22Rv1 (cell line): ENCODE results near the gene ENTPD6.

Experiments used
- H3K27ac ChIP-seq: fragments of 450-650 bp; 2 replicates; pipeline ENCODE4 v1.5.1; 2017
- ZFX ChIP-seq: fragments of 450-650 bp; IDR thresholded peaks from 2 replicates; pipeline ENCODE4 v1.6.1; 2017; ENCODE audit warnings: antibody characterized with exemption, borderline replicate concordance
- TF ChIP-seq, protein P1 (sequence below): fragments of 450-650 bp; IDR thresholded peaks from 2 replicates; pipeline ENCODE4 v1.5.1; 2017; ENCODE audit warnings: mild to moderate bottlenecking

The ENTPD6 gene

GRCh38 chr20:25211273-25211672 is 15.8 kb downstream of the ENTPD6 start:
- H3K27ac ChIP-seq, result no peak overlapping the region
- no peak for TF ChIP-seq ZFX
- TF ChIP-seq, protein P1, sequence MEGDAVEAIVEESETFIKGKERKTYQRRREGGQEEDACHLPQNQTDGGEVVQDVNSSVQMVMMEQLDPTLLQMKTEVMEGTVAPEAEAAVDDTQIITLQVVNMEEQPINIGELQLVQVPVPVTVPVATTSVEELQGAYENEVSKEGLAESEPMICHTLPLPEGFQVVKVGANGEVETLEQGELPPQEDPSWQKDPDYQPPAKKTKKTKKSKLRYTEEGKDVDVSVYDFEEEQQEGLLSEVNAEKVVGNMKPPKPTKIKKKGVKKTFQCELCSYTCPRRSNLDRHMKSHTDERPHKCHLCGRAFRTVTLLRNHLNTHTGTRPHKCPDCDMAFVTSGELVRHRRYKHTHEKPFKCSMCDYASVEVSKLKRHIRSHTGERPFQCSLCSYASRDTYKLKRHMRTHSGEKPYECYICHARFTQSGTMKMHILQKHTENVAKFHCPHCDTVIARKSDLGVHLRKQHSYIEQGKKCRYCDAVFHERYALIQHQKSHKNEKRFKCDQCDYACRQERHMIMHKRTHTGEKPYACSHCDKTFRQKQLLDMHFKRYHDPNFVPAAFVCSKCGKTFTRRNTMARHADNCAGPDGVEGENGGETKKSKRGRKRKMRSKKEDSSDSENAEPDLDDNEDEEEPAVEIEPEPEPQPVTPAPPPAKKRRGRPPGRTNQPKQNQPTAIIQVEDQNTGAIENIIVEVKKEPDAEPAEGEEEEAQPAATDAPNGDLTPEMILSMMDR, result no peak

DNA sequence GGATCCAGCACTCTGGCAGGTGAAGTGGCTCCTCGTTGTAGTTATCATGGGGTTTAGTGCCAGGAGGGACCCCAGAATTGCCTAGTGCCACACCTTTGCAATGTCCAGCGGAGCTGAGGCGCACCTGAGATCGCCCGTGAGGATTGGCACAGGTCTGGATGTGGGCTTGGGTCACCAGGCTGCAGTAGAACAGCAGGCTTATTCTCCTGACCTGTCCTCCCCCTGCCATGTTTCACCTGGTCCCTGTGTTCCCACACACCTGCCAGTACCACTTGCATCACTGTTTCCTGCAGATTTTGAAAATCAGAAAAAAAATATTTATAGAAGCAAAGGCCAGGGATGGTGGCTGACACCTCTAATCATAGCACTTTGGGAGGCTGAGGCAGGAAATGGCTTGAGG is 16.7 kb downstream of the ENTPD6 start:
- H3K27ac ChIP-seq, result no peak overlapping the region
- no peak for TF ChIP-seq ZFX
- TF ChIP-seq, protein P1, result no peak

DNA sequence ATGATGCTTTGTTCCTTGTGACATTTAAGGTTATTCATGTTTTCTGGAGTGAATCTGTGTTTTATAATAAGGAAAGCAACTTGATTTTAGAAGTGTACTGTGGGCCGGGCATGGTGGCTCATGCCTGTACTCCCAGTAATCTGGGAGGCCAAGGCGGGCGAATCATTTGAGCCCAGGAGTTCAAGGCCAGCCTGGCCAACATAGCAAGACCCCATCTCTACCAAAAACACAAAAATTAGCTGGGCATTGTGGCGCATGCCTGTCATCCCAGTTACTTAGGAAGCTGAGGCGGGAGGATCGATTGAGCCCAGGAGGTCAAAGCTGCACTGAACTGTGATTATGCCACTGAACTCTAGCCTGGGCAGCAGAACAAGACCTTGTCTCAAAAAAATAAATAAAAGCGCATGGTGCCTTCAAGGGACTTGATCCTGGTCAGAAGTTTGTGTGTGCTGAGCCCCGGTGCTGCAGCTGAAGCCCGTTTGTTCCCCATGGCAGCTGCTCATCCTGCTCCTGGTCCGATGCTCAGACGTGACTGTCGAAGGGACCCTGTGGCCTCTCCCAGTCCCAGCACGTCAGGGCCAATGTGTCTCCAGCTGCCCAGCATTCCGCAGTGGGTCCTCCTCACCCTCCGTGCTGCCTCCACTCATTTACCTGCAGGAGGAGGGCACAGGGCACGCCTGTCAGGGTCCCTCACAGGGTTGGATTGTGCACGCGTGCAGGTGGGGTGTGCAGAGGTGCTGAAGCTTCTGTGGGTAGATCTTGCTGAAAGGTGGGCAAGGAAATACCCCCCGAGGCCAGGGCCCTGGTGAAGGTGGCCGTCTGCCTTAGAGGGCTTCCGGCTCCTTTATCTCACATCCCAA is 18.3 kb downstream of the ENTPD6 start:
- H3K27ac ChIP-seq, result no peak overlapping the region
- TF ChIP-seq, protein P1, result no peak
- no peak for TF ChIP-seq ZFX

DNA sequence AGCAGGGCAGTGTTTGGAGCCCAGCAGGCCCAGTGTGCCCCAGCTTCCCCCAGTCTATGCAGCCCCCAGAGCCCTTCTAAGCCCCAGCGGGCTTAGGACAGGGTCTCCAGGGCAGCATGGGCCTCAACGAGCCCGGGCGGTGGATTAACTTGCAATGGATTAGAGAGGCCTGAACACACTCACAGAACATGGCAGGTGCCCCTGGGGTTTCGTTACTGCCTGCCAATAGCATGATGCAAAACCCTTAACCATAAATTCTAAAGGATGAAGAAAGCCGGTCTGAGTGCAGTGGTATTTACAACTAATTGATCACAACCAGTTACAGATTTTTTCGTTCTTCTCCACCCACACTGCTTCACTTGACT is 18.9 kb downstream of the ENTPD6 start:
- TF ChIP-seq, protein P1, result no peak
- TF ChIP-seq ZFX, result no peak

GRCh38 chr20:25214819-25215218 is 19.3 kb downstream of the ENTPD6 start:
- no peak overlapping the region for H3K27ac ChIP-seq
- no peak for TF ChIP-seq ZFX
- TF ChIP-seq, protein P1, result no peak

More for the DNA sequence above, 18.9 kb downstream of the ENTPD6 start:
- no peak overlapping the region for H3K27ac ChIP-seq

DNA sequence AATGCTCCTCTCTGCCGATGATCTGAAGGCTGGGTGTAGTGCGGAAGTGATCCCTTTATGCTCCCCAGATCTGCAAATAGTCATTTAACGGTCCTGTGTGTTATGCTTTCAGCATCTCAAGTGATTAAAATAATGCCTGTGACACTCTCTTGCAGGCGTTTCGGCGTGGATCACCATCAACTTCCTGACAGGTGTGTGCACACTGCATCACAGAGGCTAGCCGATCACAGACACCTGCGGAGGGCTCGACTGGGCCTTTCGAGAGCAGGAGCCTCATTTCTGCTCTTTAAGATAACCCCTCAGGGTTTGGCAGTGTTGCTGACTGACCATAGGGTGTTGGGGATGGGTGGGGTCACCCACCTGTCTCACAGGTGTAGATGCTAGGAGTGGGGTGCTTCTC is 20.0 kb downstream of the ENTPD6 start:
- no peak for TF ChIP-seq ZFX
- TF ChIP-seq, protein P1, result no peak
- H3K27ac ChIP-seq, result no peak overlapping the region

DNA sequence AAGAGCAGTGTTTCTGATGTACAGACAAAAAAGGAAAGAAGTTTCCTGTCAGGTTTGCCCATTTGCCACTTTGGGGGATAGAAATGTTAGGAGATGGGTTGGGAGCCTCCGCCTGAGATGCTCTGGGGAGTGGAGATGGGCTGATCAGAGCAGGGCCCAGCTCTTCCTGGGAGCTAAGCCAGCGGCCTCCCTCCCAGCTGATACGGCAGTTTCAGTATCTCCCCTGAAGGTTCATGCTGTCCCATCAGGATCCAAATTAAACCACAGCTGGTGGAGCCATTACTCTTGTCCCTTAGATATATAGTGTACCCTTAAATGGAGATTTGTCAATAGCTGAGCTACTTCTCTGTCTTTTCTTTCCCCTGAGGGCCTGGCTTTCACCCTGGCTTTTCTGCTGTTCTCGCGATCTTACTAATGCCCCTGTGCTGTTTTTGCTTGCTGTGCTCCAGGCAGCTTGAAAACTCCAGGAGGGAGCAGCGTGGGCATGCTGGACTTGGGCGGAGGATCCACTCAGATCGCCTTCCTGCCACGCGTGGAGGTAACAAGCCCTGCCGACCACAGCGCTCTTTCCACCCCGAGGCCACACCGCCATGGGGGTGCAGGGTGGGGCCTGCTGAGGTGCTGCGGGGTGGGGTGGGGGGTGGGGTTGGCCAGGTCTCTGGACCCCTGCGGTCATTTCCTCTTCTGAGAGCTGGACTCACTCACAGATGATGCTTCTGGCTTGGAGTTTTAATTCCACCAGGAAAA is 20.9 kb downstream of the ENTPD6 start:
- no peak overlapping the region for H3K27ac ChIP-seq
- TF ChIP-seq, protein P1, result no peak
- no peak for TF ChIP-seq ZFX
